Skeletal muscle tissue (tissue), 4 donors: Measurements from ENCODE around the gene SLC13A3. TPM values are rescaled to one million over a fixed set of nuclear protein-coding genes. Genes with fewer than 3 reads are reported as not detected.

Experiments used
- H3K27ac ChIP-seq: one replicate; pipeline ENCODE4 v1.7.0; 2013; ENCODE audit warnings: mild to moderate bottlenecking, low read depth, low read length, inconsistent platforms
- H3K27me3 ChIP-seq, 3 donors: one replicate each; pipeline ENCODE4 v1.7.0; 2013; ENCODE audit warnings: low read length in 3 of 3; ENCODE audit not compliant: control insufficient read depth in 3 of 3, insufficient read depth in 3 of 3
- H3K36me3 ChIP-seq, 3 donors: one replicate each; pipeline ENCODE4 v1.7.0; 2013; ENCODE audit warnings: low read length in 3 of 3; ENCODE audit not compliant: control insufficient read depth in 3 of 3, insufficient read depth in 3 of 3
- H3K4me1 ChIP-seq, 3 donors: one replicate each; pipeline ENCODE4 v1.7.0; 2013; ENCODE audit warnings: low read length in 3 of 3, mild to moderate bottlenecking in 3 of 3; ENCODE audit not compliant: control insufficient read depth in 3 of 3, insufficient read depth in 3 of 3
- H3K4me3 ChIP-seq, 3 donors: one replicate each; pipeline ENCODE4 v1.7.0; 2013; ENCODE audit warnings: low read length in 3 of 3
- H3K9ac ChIP-seq, 3 donors: one replicate each; pipeline ENCODE4 v1.7.0; 2013; ENCODE audit warnings: low read length in 3 of 3, mild to moderate bottlenecking in 3 of 3, moderate library complexity in 2 of 3, low read depth in 1 of 3
- H3K9me3 ChIP-seq, 3 donors: one replicate each; pipeline ENCODE4 v1.7.0; 2013; ENCODE audit warnings: low read length in 3 of 3; ENCODE audit not compliant: control insufficient read depth in 3 of 3
- total RNA-seq: library from RNA; depleted of rRNA; stranded (reverse); fragments of >200 nt; gene quantifications from one replicate; pipeline ENCODE4 v1.2.3, GENCODE V29; 2014
- donor health status: Osteomylitis.

SLC13A3 gene
- total RNA-seq, 1 donor from 2014 or later = 2.6 TPM

DNA sequence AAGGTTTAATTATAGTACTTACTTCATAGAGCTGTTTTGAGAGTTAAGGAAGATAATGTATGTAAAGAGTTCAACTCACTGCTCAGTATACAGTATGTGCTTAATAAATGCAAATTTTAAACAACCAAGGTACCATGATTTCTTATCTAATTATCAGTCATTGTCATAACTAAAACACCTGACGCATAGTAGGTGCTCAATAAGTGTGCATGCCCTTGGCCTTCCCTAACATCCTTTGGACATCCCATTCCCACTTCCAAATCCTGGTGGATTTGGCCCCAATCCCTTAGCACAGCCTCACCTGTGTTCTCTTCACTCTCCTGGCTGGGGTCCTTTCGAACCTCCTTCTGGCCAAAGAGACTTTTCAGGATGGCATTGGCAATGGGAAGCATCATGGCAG is 41.1 kb downstream of the SLC13A3 start:
- no peaks in the 10 kb centered on the region for H3K36me3 ChIP-seq

DNA sequence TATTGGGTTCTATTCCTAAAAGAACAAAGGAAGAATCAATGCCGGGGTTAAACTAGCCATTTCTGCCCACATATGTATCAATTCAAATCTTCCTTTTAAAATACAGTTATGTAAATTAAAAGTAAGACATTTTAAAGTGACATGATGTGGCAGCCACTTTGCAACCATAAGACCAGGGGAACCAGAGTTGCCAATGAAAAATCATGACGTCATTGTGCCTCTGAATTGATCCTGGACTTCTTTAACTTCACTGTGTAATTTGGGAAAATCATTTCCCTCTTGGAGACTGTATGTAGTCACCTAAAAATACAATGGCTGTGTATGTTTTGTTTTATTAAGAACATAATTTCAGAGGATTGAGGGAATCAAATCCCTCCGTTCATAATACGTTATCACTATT is 42.2 kb downstream of the SLC13A3 start:
- Histone ChIP-seq H3K9ac (no peak overlapping the region), H3K36me3 (no peaks in the 10 kb centered on the region), H3K27me3 (no peaks in the 10 kb centered on the region), H3K4me3 (no peak overlapping the region), H3K4me1 (no peaks in the 10 kb centered on the region), H3K27ac (no peak overlapping the region), H3K9me3 (peaks cover 0 to 3% (median 0%) of the 10 kb centered on the region in 3 donors)

More for the DNA sequence above, 41.1 kb downstream of the SLC13A3 start:
- H3K9ac ChIP-seq = no peak overlapping the region
- H3K9me3 ChIP-seq = peaks cover 0 to 3% (median 0%) of the 10 kb centered on the region in 3 donors
- no peaks in the 10 kb centered on the region for H3K27me3 ChIP-seq
- no peak overlapping the region for H3K27ac ChIP-seq
- no peak overlapping the region for H3K4me3 ChIP-seq
- no peaks in the 10 kb centered on the region for H3K4me1 ChIP-seq

- Histone ChIP-seq H3K36me3 (no peaks in the 10 kb centered on the region), H3K27ac (no peak overlapping the region), H3K27me3 (no peaks in the 10 kb centered on the region), H3K4me1 (no peaks in the 10 kb centered on the region), H3K9ac (no peak overlapping the region), H3K9me3 (peaks cover 0 to 3% (median 0%) of the 10 kb centered on the region in 3 donors), H3K4me3 (no peak overlapping the region)
Observed at GRCh38 chr20:46607849-46608497, 43.3 kb downstream of the SLC13A3 start.

- H3K4me3 ChIP-seq = no peak overlapping the region
- no peak overlapping the region for H3K9ac ChIP-seq
- H3K36me3 ChIP-seq = no peaks in the 10 kb centered on the region
- peaks cover 0 to 3% (median 0%) of the 10 kb centered on the region in 3 donors for H3K9me3 ChIP-seq
- H3K27me3 ChIP-seq = no peaks in the 10 kb centered on the region
- no peaks in the 10 kb centered on the region for H3K4me1 ChIP-seq
- H3K27ac ChIP-seq = no peak overlapping the region
Observed at GRCh38 chr20:46607191-46607848, 43.9 kb downstream of the SLC13A3 start.

- H3K9me3 ChIP-seq = peaks cover 0 to 3% (median 0%) of the 10 kb centered on the region in 3 donors
- H3K9ac ChIP-seq = no peak overlapping the region
- no peak overlapping the region for H3K4me3 ChIP-seq
- H3K27ac ChIP-seq = no peak overlapping the region
- no peaks in the 10 kb centered on the region for H3K36me3 ChIP-seq
- no peaks in the 10 kb centered on the region for H3K27me3 ChIP-seq
- H3K4me1 ChIP-seq = no peaks in the 10 kb centered on the region
Observed at GRCh38 chr20:46606817-46607190, 44.5 kb downstream of the SLC13A3 start.

GRCh38 chr20:46605978-46606816 is 45.1 kb downstream of the SLC13A3 start:
- Histone ChIP-seq H3K27ac (no peak overlapping the region), H3K36me3 (no peaks in the 10 kb centered on the region), H3K4me1 (no peaks in the 10 kb centered on the region), H3K9me3 (peaks cover 0 to under 1% (median 0%) of the 10 kb centered on the region in 3 donors), H3K27me3 (no peaks in the 10 kb centered on the region), H3K4me3 (no peak overlapping the region), H3K9ac (no peak overlapping the region)

DNA sequence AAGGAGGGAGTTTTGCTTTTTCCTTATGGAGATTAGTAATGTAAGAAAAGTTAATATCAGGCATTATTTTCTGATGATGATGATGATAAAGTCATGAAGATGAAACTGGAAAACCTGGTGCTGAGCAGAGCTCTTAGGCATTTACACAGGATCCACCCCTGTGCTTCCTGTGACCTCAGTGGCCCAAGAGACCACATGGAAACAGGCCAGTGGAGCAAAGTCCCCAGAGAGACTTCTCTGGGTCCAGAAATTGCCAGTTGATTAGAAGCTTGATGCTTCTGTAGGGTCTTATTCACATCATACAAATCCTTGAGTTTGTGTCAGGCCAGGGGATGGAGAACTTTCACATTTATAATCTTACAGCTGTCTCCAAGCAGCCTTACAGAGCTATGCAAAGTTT is 46.1 kb downstream of the SLC13A3 start:
- no peaks in the 10 kb centered on the region for H3K27me3 ChIP-seq
- no peak overlapping the region for H3K27ac ChIP-seq
- H3K9me3 ChIP-seq = no peaks in the 10 kb centered on the region
- no peaks in the 10 kb centered on the region for H3K4me1 ChIP-seq
- H3K36me3 ChIP-seq = no peaks in the 10 kb centered on the region
- no peak overlapping the region for H3K4me3 ChIP-seq
- H3K9ac ChIP-seq = no peak overlapping the region

- H3K27ac ChIP-seq = no peak overlapping the region
- H3K4me3 ChIP-seq = no peak overlapping the region
- no peak overlapping the region for H3K9ac ChIP-seq
- no peaks in the 10 kb centered on the region for H3K4me1 ChIP-seq
- no peaks in the 10 kb centered on the region for H3K36me3 ChIP-seq
- no peaks in the 10 kb centered on the region for H3K9me3 ChIP-seq
- no peaks in the 10 kb centered on the region for H3K27me3 ChIP-seq
Observed at GRCh38 chr20:46604551-46605133, 46.6 kb downstream of the SLC13A3 start.

- Histone ChIP-seq H3K36me3 (no peaks in the 10 kb centered on the region), H3K4me1 (no peaks in the 10 kb centered on the region), H3K27me3 (no peaks in the 10 kb centered on the region), H3K27ac (no peak overlapping the region), H3K4me3 (no peak overlapping the region), H3K9ac (no peak overlapping the region), H3K9me3 (no peaks in the 10 kb centered on the region)
Observed at GRCh38 chr20:46602429-46602828, 48.8 kb downstream of the SLC13A3 start.
